GM12878 (cell line): Measurements from ENCODE around the gene SEMA5A. TPM values are rescaled to one million over a fixed set of nuclear protein-coding genes. Genes with fewer than 3 reads are reported as not detected.
A peak's percentile ranks its signal among the peaks of the same experiment; 100 is the strongest.

Experiments
- ATAC-seq: fragments of 200-7000 bp; cut with Tn5 transposase; 3 replicates; pipeline ENCODE4 v1.9.1; 2020; ENCODE audit warnings: mild to moderate bottlenecking, moderate library complexity
- BruUV-seq: library from RNA; stranded (reverse); fragments of 400-500 nt; replicated peaks from 2 replicates; lab custom pipeline; 2021; lab: Mats Ljungman, UMichigan
- CTCF ChIA-PET: fragments of 300-600 bp; sonication (Branson Sonifier 250); formaldehyde crosslinking; extraction: SDS; loops from one replicate; lab custom pipeline; 2021; ENCODE audit warnings: inconsistent platforms; lab: Yijun Ruan, JAX
- POLR2A ChIA-PET: fragments of 350-600 bp; formaldehyde crosslinking; extraction: SDS; loops from one replicate; lab custom pipeline; 2021; ENCODE audit warnings: inconsistent platforms; lab: Charles Lee
- RAD21 ChIA-PET: fragments of 300-600 bp; sonication (Branson Sonifier 250); formaldehyde crosslinking; loops from one replicate; lab custom pipeline; 2023; ENCODE audit warnings: antibody characterized with exemption; ENCODE audit not compliant: unreplicated experiment; lab: Charles Lee
- SMC1A ChIA-PET: fragments of 300-600 bp; sonication (Branson Sonifier 250); formaldehyde crosslinking; loops from one replicate; lab custom pipeline; 2023; ENCODE audit not compliant: unreplicated experiment, uncharacterized antibody; lab: Charles Lee
- DNase-seq: peaks from one replicate; pipeline ENCODE4 v3.0.0-alpha.2; 2011; ENCODE audit warnings: low read depth, low spot score
- FAIRE-seq: peaks from 3 replicates; lab custom pipeline; 2011; peaks lifted over from hg19 to GRCh38; lab: Jason Lieb, UNC
- H2AFZ ChIP-seq: 2 replicates; pipeline ENCODE4 v1.6.0; 2011; ENCODE audit warnings: low read depth, low read length, control low read depth; ENCODE audit not compliant: control insufficient read depth
- H3K27ac ChIP-seq: 2 replicates; pipeline ENCODE4 v1.5.1; 2011; ENCODE audit warnings: control low read depth; ENCODE audit not compliant: control insufficient read depth, insufficient read depth
- H3K27me3 ChIP-seq, 2 experiments: replicated peaks in 1 of 2; 2 replicates each; pipeline versions ENCODE4 v1.6.0 to v1.6.1; 2011; ENCODE audit warnings: low read length in 1 of 2; ENCODE audit not compliant: control insufficient read depth in 2 of 2, insufficient read depth in 2 of 2
- H3K36me3 ChIP-seq, 2 experiments: 2 replicates each; pipeline ENCODE4 v1.5.1; 2011; ENCODE audit warnings: low read length in 1 of 2; ENCODE audit not compliant: control insufficient read depth in 2 of 2, insufficient read depth in 2 of 2
- H3K4me1 ChIP-seq: 2 replicates; pipeline ENCODE4 v1.6.1; 2011; ENCODE audit warnings: mild to moderate bottlenecking, low read length, moderate library complexity, mixed read lengths; ENCODE audit not compliant: control insufficient read depth, insufficient read depth
- H3K4me2 ChIP-seq: 2 replicates; pipeline ENCODE4 v1.6.0; 2011; ENCODE audit warnings: control low read depth; ENCODE audit not compliant: control insufficient read depth, insufficient read depth
- H3K4me3 ChIP-seq: fragments of 200-600 bp; sonication (generic); 2 replicates; pipeline ENCODE4 v1.5.1; 2016
- H3K79me2 ChIP-seq: 2 replicates; pipeline ENCODE4 v1.6.0; 2011; ENCODE audit warnings: low read length; ENCODE audit not compliant: control insufficient read depth, insufficient read depth
- H3K9ac ChIP-seq: 2 replicates; pipeline ENCODE4 v1.8.0; 2011; ENCODE audit warnings: low read length, control low read depth, mixed read lengths; ENCODE audit not compliant: control insufficient read depth, insufficient read depth
- H3K9me3 ChIP-seq: replicated peaks from 3 replicates; pipeline ENCODE4 v1.5.1; 2011; ENCODE audit warnings: mild to moderate bottlenecking, low read length; ENCODE audit not compliant: control insufficient read depth, insufficient read depth
- H4K20me1 ChIP-seq: 2 replicates; pipeline ENCODE4 v1.6.0; 2011; ENCODE audit not compliant: control insufficient read depth, insufficient read depth
- ASH2L ChIP-seq: fragments of 300-600, 200-600 bp; sonication (generic); IDR thresholded peaks from 2 replicates; pipeline ENCODE4 v1.6.1; 2017; ENCODE audit warnings: low read depth, mild to moderate bottlenecking, borderline replicate concordance
- BHLHE40 ChIP-seq, 2 experiments: fragments of 450-650 bp in 1 of 2; IDR thresholded peaks; 2 replicates each; pipeline ENCODE4 v1.6.1; 2011 to 2017; ENCODE audit warnings: low read depth in 2 of 2, borderline replicate concordance in 1 of 2, improper control_type of control experiment in 1 of 2, low read length in 1 of 2, mild to moderate bottlenecking in 1 of 2
- CHD4 ChIP-seq: fragments of 200-600 bp; sonication (generic); IDR thresholded peaks from 2 replicates; pipeline ENCODE4 v1.6.1; 2016; ENCODE audit warnings: mild to moderate bottlenecking
- MTA2 ChIP-seq: fragments of 450-650 bp; IDR thresholded peaks from 2 replicates; pipeline ENCODE4 v1.6.1; 2016; ENCODE audit warnings: low read depth, mild to moderate bottlenecking, moderate library complexity
- WGBS: methylation state at CpG from one replicate; pipeline ENCODE4 v1.1.6; 2016; ENCODE audit warnings: low lambda C conversion rate; ENCODE audit not compliant: insufficient replicate concordance, insufficient coverage; ENCODE audit errors: missing lambda C conversion rate; 5-methylcytosine and 5-hydroxymethylcytosine counted together
- in situ Hi-C: fragments of 300-500 bp; cut with MboI; formaldehyde crosslinking; loops from 9 replicates; pipeline ENCODE4 v1.14.3; 2018; ENCODE audit warnings: mixed read lengths
- intact Hi-C: fragments of 100-400 bp; cut with micrococcal nuclease; formaldehyde crosslinking; loops from one replicate; pipeline ENCODE4 v1.14.2; 2022; ENCODE audit not compliant: unreplicated experiment
- polyA plus RNA-seq, 11 experiments: library from polyadenylated mRNA; depleted of rRNA in 4 of 11; unstranded in 6 of 11; stranded (reverse) in 5 of 11; fragments of >200 nt; fragmentation: Nextera tagmentation in 4 of 11; fragmentation: Illumina TruSeq in 1 of 11; extraction: Ambion mirVana in 4 of 11; extraction: Trizol in 1 of 11; gene quantifications; 1 replicate in 1 of 11; 2 replicates in 10 of 11; pipeline versions ENCODE4 v1.2.1 to v1.2.3, GENCODE V29; 2011 to 2016; ENCODE audit warnings: inconsistent platforms in 2 of 11, missing spikeins in 2 of 11, low read depth in 1 of 11
- total RNA-seq, 4 experiments: library from RNA; depleted of rRNA in 3 of 4; stranded (reverse); fragments of >200 nt in 3 of 4; fragmentation: Illumina TruSeq in 1 of 4; extraction: Trizol in 1 of 4; gene quantifications; 2 replicates each; pipeline versions ENCODE4 v1.2.1 to v1.2.3, GENCODE V29; 2013 to 2021
- TF ChIP-seq, protein P1 (sequence below): fragments of 450-650 bp; IDR thresholded peaks from 2 replicates; pipeline ENCODE4 v1.6.1; 2017; ENCODE audit warnings: antibody characterized with exemption, mild to moderate bottlenecking, moderate library complexity

SEMA5A gene
- total and polyA plus RNA-seq, 10 of the 15 experiments (the other 5 are each of a cell fraction or from before 2014, with no cell fraction given) = 0.03 to 2.4 (median 0.09) TPM; not detected in 1

DNA sequence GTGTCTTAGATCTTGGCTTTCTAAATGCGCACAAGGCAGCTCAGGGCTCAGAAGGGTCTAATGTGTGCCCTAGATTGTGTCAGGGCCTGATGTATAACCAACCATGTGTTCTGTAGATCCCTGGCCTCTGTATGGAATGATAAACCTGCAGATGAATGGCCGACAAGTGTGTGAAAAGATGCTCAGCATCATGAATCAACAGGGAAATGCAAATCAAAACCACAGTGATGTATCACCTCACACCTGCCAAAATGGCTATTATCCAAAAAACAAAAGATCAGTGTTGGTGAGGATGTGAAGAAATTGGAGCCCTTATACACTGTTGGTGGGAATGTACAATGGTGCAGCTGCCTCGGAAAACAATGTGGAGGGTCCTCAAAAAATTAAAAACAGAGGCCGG is 489.8 kb downstream of the SEMA5A start:
- TF ChIP-seq BHLHE40 (IDR thresholded peaks at IDR 0.05; ENCODE audit: borderline replicate concordance in 1 of 2, low read depth in 2 of 2, low read length in 1 of 2) (0 out of 4 replicates have a peak, but pooled peaks of 1 of the 2 experiments have one; percentile 4), ASH2L (no peak), MTA2 (no peak), CHD4 (no peak)

DNA sequence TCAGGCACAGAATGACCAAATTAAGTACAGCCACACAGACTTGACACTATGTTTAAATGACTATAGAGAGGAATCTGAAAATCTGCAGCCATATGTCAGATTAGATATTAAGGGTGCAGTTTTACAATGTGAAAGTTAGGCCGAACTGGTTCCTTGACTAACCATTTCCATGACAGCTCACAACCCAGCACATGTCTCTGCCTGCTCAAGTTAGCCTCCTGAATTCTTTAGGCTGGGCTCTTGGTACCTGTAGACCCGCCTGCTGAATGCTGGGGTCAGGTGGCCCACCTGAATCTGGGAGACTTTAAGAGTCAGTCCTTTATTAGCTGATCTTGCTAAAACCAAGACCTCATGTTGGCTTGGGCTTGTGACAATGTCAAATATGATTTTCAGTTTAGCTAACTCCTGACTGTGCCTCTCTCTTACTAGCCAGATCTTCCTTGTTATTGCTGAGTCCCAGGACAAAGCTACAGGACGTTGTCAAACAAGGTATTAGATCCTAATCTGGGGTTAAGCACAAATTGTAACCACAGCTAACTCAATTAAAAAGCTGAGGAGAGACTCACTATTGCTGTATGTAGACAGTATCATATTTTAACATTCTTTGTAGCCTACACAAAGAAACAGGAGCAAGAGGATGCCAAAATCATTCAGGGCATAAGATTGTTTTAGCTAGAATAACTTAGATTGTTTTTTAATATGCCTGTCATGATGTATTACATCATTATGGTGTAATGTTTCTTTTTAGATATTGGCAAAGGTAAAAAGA is 490.9 kb downstream of the SEMA5A start:
- TF ChIP-seq, protein P1, sequence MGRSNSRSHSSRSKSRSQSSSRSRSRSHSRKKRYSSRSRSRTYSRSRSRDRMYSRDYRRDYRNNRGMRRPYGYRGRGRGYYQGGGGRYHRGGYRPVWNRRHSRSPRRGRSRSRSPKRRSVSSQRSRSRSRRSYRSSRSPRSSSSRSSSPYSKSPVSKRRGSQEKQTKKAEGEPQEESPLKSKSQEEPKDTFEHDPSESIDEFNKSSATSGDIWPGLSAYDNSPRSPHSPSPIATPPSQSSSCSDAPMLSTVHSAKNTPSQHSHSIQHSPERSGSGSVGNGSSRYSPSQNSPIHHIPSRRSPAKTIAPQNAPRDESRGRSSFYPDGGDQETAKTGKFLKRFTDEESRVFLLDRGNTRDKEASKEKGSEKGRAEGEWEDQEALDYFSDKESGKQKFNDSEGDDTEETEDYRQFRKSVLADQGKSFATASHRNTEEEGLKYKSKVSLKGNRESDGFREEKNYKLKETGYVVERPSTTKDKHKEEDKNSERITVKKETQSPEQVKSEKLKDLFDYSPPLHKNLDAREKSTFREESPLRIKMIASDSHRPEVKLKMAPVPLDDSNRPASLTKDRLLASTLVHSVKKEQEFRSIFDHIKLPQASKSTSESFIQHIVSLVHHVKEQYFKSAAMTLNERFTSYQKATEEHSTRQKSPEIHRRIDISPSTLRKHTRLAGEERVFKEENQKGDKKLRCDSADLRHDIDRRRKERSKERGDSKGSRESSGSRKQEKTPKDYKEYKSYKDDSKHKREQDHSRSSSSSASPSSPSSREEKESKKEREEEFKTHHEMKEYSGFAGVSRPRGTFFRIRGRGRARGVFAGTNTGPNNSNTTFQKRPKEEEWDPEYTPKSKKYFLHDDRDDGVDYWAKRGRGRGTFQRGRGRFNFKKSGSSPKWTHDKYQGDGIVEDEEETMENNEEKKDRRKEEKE = no peak
- TF ChIP-seq MTA2 = no peak
- in situ Hi-C loops (no loop called here), intact Hi-C loops (no loop called here)
- no peak overlapping the region for H3K9ac ChIP-seq
- FAIRE-seq = no peak
- no peaks in the 10 kb centered on the region for H3K79me2 ChIP-seq
- H3K36me3 ChIP-seq = no peaks in the 10 kb centered on the region
- no peaks in the 10 kb centered on the region; the same call in 1 of the 2 replicates for H3K4me1 ChIP-seq
- no peak overlapping the region for H3K27ac ChIP-seq
- no peaks in the 10 kb centered on the region for H4K20me1 ChIP-seq
- no peak for DNase-seq
- no TSS peak for BruUV-seq
- no peak overlapping the region for H3K4me3 ChIP-seq
- ChIA-PET POLR2A (no interaction called here), CTCF (interaction anchor here (0.6 to 1.5 kb wide), 4 partner anchors 22 to 1126 kb away, joined by 3 to 4 read pairs (median 3); no protein-coding TSS in a partner anchor), SMC1A (interaction anchor here (0.7 to 1.2 kb wide), 4 partner anchors 8 to 212 kb away, joined by 3 read pairs; no protein-coding TSS in a partner anchor), RAD21 (interaction anchor here (0.6 kb wide), 1 partner anchor 20 kb away, joined by 3 read pairs; no protein-coding TSS in a partner anchor)
- no peaks in the 10 kb centered on the region for H3K27me3 ChIP-seq
- no peak overlapping the region for H3K4me2 ChIP-seq
- no peaks in the 10 kb centered on the region for H3K9me3 ChIP-seq
- H2AFZ ChIP-seq = no peak overlapping the region
- WGBS = 13% methylated on average over 3 of the region's 3 CpGs
- ATAC-seq = no peak

More for the DNA sequence above, 489.8 kb downstream of the SEMA5A start:
- FAIRE-seq (no peak), DNase-seq (no peak), ATAC-seq (peak; percentile 26; the same call in 2 of the 3 replicates)
- no peak overlapping the region for H3K4me2 ChIP-seq
- intact Hi-C loops = no loop called here
- ChIA-PET CTCF (interaction anchor here (0.6 kb wide), 1 partner anchor 103 kb away, joined by 5 read pairs; no protein-coding TSS in a partner anchor), RAD21 (no interaction called here), POLR2A (no interaction called here), SMC1A (no interaction called here)
- H3K27ac ChIP-seq = no peak overlapping the region
- H3K79me2 ChIP-seq = no peaks in the 10 kb centered on the region
- H3K9me3 ChIP-seq = no peaks in the 10 kb centered on the region
- no peak overlapping the region for H2AFZ ChIP-seq
- no TSS peak for BruUV-seq
- no peaks in the 10 kb centered on the region for H4K20me1 ChIP-seq
- H3K4me1 ChIP-seq = no peaks in the 10 kb centered on the region; the same call in 1 of the 2 replicates
- WGBS = 47% methylated on average over 4 of the region's 4 CpGs
- no peak overlapping the region for H3K9ac ChIP-seq
- in situ Hi-C loops = no loop called here
- H3K4me3 ChIP-seq = no peak overlapping the region
- H3K36me3 ChIP-seq = no peaks in the 10 kb centered on the region
- H3K27me3 ChIP-seq = no peaks in the 10 kb centered on the region
